H1 (cell line): ENCODE data around the gene EGFLAM. TPM values are rescaled to one million over a fixed set of nuclear protein-coding genes. Genes with fewer than 3 reads are reported as not detected.

Source experiments
- CTCF ChIA-PET: fragments of 300-600 bp; sonication (Branson Sonifier 250); formaldehyde crosslinking; loops from one replicate; lab custom pipeline; 2021; ENCODE audit not compliant: partially characterized antibody; lab: Charles Lee
- POLR2A ChIA-PET: fragments of 300-600 bp; sonication (Branson Sonifier 250); formaldehyde crosslinking; loops from one replicate; lab custom pipeline; 2021; ENCODE audit warnings: inconsistent platforms; ENCODE audit not compliant: partially characterized antibody; lab: Charles Lee
- DNase-seq, 2 experiments: peaks; one replicate each; pipeline versions ENCODE4 v3.0.0 to v3.0.0-alpha.2; 2010 to 2022; ENCODE audit warnings: low spot score in 2 of 2, low read depth in 1 of 2, mixed read lengths in 1 of 2
- FAIRE-seq: peaks from 2 replicates; lab custom pipeline; 2011; peaks lifted over from hg19 to GRCh38; lab: Jason Lieb, UNC
- H2AFZ ChIP-seq: 2 replicates; pipeline ENCODE4 v1.8.1; 2012; ENCODE audit warnings: low read length, inconsistent platforms
- H2AK5ac ChIP-seq: 2 replicates; pipeline ENCODE4 v1.6.1; 2013; ENCODE audit warnings: low read depth, low read length
- H2BK120ac ChIP-seq: replicated peaks from 2 replicates; pipeline ENCODE3; 2013; ENCODE audit warnings: low read depth, low read length, inconsistent platforms
- H2BK12ac ChIP-seq: 2 replicates; pipeline ENCODE4 v1.6.1; 2013; ENCODE audit warnings: low read depth, low read length
- H2BK15ac ChIP-seq: 2 replicates; pipeline ENCODE4 v1.6.1; 2013; ENCODE audit warnings: low read length
- H2BK20ac ChIP-seq: 2 replicates; pipeline ENCODE4 v1.6.1; 2013; ENCODE audit warnings: low read length
- H2BK5ac ChIP-seq: 2 replicates; pipeline ENCODE4 v1.6.1; 2013; ENCODE audit warnings: low read depth, low read length
- H3K14ac ChIP-seq: 2 replicates; pipeline ENCODE4 v1.6.1; 2013; ENCODE audit warnings: inconsistent platforms; ENCODE audit not compliant: insufficient read length
- H3K18ac ChIP-seq: 2 replicates; pipeline ENCODE4 v1.6.1; 2013; ENCODE audit warnings: low read length; ENCODE audit errors: extremely low read depth
- H3K23ac ChIP-seq: 2 replicates; pipeline ENCODE4 v1.6.1; 2013; ENCODE audit warnings: inconsistent platforms; ENCODE audit not compliant: insufficient read length
- H3K23me2 ChIP-seq: 2 replicates; pipeline ENCODE4 v1.6.1; 2013; ENCODE audit warnings: low read depth, low read length
- H3K27ac ChIP-seq: 2 replicates; pipeline ENCODE4 v1.6.1; 2011; ENCODE audit warnings: low read depth, low read length, inconsistent platforms
- H3K27me3 ChIP-seq, 4 experiments: replicated peaks in 1 of 4; 1 replicate in 1 of 4; 2 replicates in 3 of 4; pipeline versions ENCODE4 v1.6.1 to v1.8.1; 2011 to 2013; ENCODE audit warnings: low read length in 3 of 4, mild to moderate bottlenecking in 3 of 4, inconsistent platforms in 2 of 4, mixed read lengths in 2 of 4, moderate library complexity in 1 of 4; ENCODE audit not compliant: control insufficient read depth in 3 of 4, insufficient read depth in 3 of 4; ENCODE audit errors: extremely low read depth in 1 of 4
- H3K36me3 ChIP-seq, 4 experiments: 2 replicates each; pipeline versions ENCODE4 v1.6.1 to v1.8.1; 2011 to 2013; ENCODE audit warnings: mild to moderate bottlenecking in 4 of 4, low read length in 3 of 4, moderate library complexity in 2 of 4, control low read depth in 1 of 4, inconsistent platforms in 1 of 4; ENCODE audit not compliant: insufficient read depth in 4 of 4, control insufficient read depth in 2 of 4
- H3K4ac ChIP-seq: replicated peaks from 2 replicates; pipeline ENCODE3; 2013; ENCODE audit warnings: low read length, low read depth, mixed read lengths, inconsistent platforms; ENCODE audit not compliant: insufficient read length
- H3K4me1 ChIP-seq, 4 experiments: replicated peaks in 1 of 4; 1 replicate in 1 of 4; 2 replicates in 3 of 4; pipeline versions ENCODE4 v1.6.1 to v1.8.1; 2011 to 2013; ENCODE audit warnings: low read length in 3 of 4, inconsistent platforms in 2 of 4, mixed read lengths in 1 of 4; ENCODE audit not compliant: insufficient read depth in 4 of 4, control insufficient read depth in 3 of 4
- H3K4me2 ChIP-seq, 2 experiments: 2 replicates each; pipeline versions ENCODE4 v1.6.1 to v1.8.1; 2011 to 2013; ENCODE audit warnings: low read depth in 2 of 2, low read length in 2 of 2, control low read depth in 1 of 2, inconsistent platforms in 1 of 2, mild to moderate bottlenecking in 1 of 2; ENCODE audit not compliant: insufficient read depth in 1 of 2
- H3K4me3 ChIP-seq, 4 experiments: fragments of 200-600, 300-600 bp in 1 of 4; sonication (generic), shearing (Covaris generic), sonication (Bioruptor Twin) in 1 of 4; 2 replicates each; pipeline versions ENCODE4 v1.5.1 to v1.8.1; 2011 to 2016; ENCODE audit warnings: low read length in 4 of 4, low read depth in 3 of 4, control low read depth in 2 of 4, inconsistent platforms in 2 of 4, mild to moderate bottlenecking in 2 of 4, mixed read lengths in 1 of 4, moderate library complexity in 1 of 4; ENCODE audit not compliant: insufficient read depth in 2 of 4; ENCODE audit errors: extremely low read depth in 1 of 4
- H3K56ac ChIP-seq: replicated peaks from 2 replicates; pipeline ENCODE3; 2013; ENCODE audit warnings: low read depth, mild to moderate bottlenecking, mixed read lengths, low read length, inconsistent platforms; ENCODE audit not compliant: insufficient read length
- H3K79me1 ChIP-seq: 2 replicates; pipeline ENCODE4 v1.6.1; 2013; ENCODE audit warnings: low read depth, low read length, control low read depth
- H3K79me2 ChIP-seq, 2 experiments: 2 replicates each; pipeline versions ENCODE4 v1.6.1 to v1.8.1; 2012 to 2013; ENCODE audit warnings: low read length in 2 of 2, mild to moderate bottlenecking in 2 of 2, inconsistent platforms in 1 of 2; ENCODE audit not compliant: insufficient read depth in 2 of 2, control insufficient read depth in 1 of 2
- H3K9ac ChIP-seq, 4 experiments: replicated peaks in 1 of 4; 1 replicate in 1 of 4; 2 replicates in 3 of 4; pipeline versions ENCODE4 v1.6.1 to v1.8.1; 2011 to 2013; ENCODE audit warnings: low read depth in 3 of 4, low read length in 3 of 4, control low read depth in 2 of 4, mild to moderate bottlenecking in 2 of 4, moderate library complexity in 2 of 4, inconsistent platforms in 1 of 4; ENCODE audit errors: extremely low read depth in 1 of 4
- H3K9me3 ChIP-seq, 2 experiments: 2 replicates each; pipeline versions ENCODE4 v1.6.1 to v1.8.1; 2012 to 2013; ENCODE audit warnings: mild to moderate bottlenecking in 2 of 2, moderate library complexity in 2 of 2, control low read depth in 1 of 2, inconsistent platforms in 1 of 2, low read depth in 1 of 2, low read length in 1 of 2, mixed read lengths in 1 of 2; ENCODE audit not compliant: insufficient read depth in 2 of 2
- H4K20me1 ChIP-seq, 2 experiments: replicated peaks in 1 of 2; 2 replicates each; pipeline versions ENCODE3 to v1.8.1; 2011 to 2013; ENCODE audit warnings: inconsistent platforms in 2 of 2, low read length in 2 of 2, mild to moderate bottlenecking in 1 of 2; ENCODE audit not compliant: insufficient read depth in 2 of 2, control insufficient read depth in 1 of 2
- H4K5ac ChIP-seq: 2 replicates; pipeline ENCODE4 v1.6.1; 2013; ENCODE audit warnings: low read length, low read depth, mixed read lengths, inconsistent platforms; ENCODE audit not compliant: insufficient read length
- H4K8ac ChIP-seq: 2 replicates; pipeline ENCODE4 v1.8.0; 2013; ENCODE audit warnings: mild to moderate bottlenecking, moderate library complexity, low read length, inconsistent platforms; ENCODE audit not compliant: insufficient read depth; ENCODE audit errors: extremely low read depth
- H4K91ac ChIP-seq: replicated peaks from 2 replicates; pipeline ENCODE3; 2013; ENCODE audit warnings: low read length, mixed read lengths, inconsistent platforms; ENCODE audit not compliant: insufficient read length
- ASH2L ChIP-seq: fragments of 200-600, 300-600 bp; sonication (generic); IDR thresholded peaks from one replicate; pipeline ENCODE4 v1.7.1; 2017; ENCODE audit warnings: low read length
- BACH1 ChIP-seq: IDR thresholded peaks from 2 replicates; pipeline ENCODE4 v1.6.1; 2012; ENCODE audit warnings: low read length, improper control_type of control experiment
- BRCA1 ChIP-seq: IDR thresholded peaks from 2 replicates; pipeline ENCODE4 v1.6.1; 2012; ENCODE audit warnings: low read depth, low read length, improper control_type of control experiment
- CBX5 ChIP-seq: fragments of 300-800, 300-1000 bp; sonication (generic); IDR thresholded peaks from 2 replicates; pipeline ENCODE4 v1.7.1; 2016; ENCODE audit warnings: antibody characterized with exemption, low read length, low read depth
- PHF8 ChIP-seq: fragments of 200-600 bp; sonication (generic); conservative IDR thresholded peaks from 2 replicates; pipeline ENCODE4 v1.7.1; 2012; ENCODE audit warnings: low read depth, mild to moderate bottlenecking, inconsistent platforms, low read length, moderate library complexity
- POLR2AphosphoS5 ChIP-seq: IDR thresholded peaks from 2 replicates; pipeline ENCODE4 v1.6.1; 2011; ENCODE audit warnings: low read depth, low read length
- TAF7 ChIP-seq: optimal IDR thresholded peaks from 2 replicates; pipeline ENCODE3; 2011; ENCODE audit warnings: low read depth, mild to moderate bottlenecking, inconsistent platforms, low read length, moderate library complexity, borderline replicate concordance
- TBP ChIP-seq: IDR thresholded peaks from 2 replicates; pipeline ENCODE4 v1.6.1; 2011; ENCODE audit warnings: low read depth, low read length, improper control_type of control experiment
- USF2 ChIP-seq: IDR thresholded peaks from 2 replicates; pipeline ENCODE4 v1.6.1; 2011; ENCODE audit warnings: low read length, improper control_type of control experiment
- WGBS, 2 experiments: shearing (Covaris generic) in 1 of 2; methylation state at CpG; one replicate each; pipeline versions ENCODE4 v1.1.6 to v1.1.7; 2013 to 2015; ENCODE audit warnings: low lambda C conversion rate in 2 of 2, mixed read lengths in 2 of 2, inconsistent platforms in 1 of 2, low coverage in 1 of 2, missing lambda C conversion rate in 1 of 2; ENCODE audit not compliant: insufficient replicate concordance in 2 of 2, insufficient coverage in 1 of 2, insufficient read length in 1 of 2; ENCODE audit errors: extremely low coverage in 1 of 2, missing lambda C conversion rate in 1 of 2; 5-methylcytosine and 5-hydroxymethylcytosine counted together
- polyA plus RNA-seq, 7 experiments: library from polyadenylated mRNA; depleted of rRNA in 3 of 7; stranded (reverse) in 5 of 7; unstranded in 2 of 7; fragments of >200 nt in 5 of 7; fragments of 200-250 nt in 2 of 7; gene quantifications; 1 replicate in 5 of 7; 2 replicates in 1 of 7; 4 replicates in 1 of 7; pipeline versions ENCODE4 v1.2.1 to v1.2.3, GENCODE V29; 2011 to 2013; ENCODE audit warnings: missing spikeins in 2 of 7, mixed read lengths in 2 of 7
- total RNA-seq: library from RNA; stranded (reverse); fragmentation: NEBNext Ultra II Directional; extraction: Animal tissue kit (Norgen Biotek cat#: 25700); gene quantifications from 2 replicates; pipeline ENCODE4 v1.2.1, GENCODE V29; 2021
- TF ChIP-seq, protein P1 (sequence below): IDR thresholded peaks from 2 replicates; pipeline ENCODE4 v1.6.1; 2012; ENCODE audit warnings: inconsistent platforms
- TF ChIP-seq, protein P2 (sequence below), 3 experiments: IDR thresholded peaks; 1 replicate in 2 of 3; 2 replicates in 1 of 3; pipeline versions ENCODE4 v1.5.1 to v1.6.1; 2011; ENCODE audit warnings: low read length in 3 of 3, mild to moderate bottlenecking in 3 of 3, inconsistent platforms in 2 of 3, low read depth in 1 of 3, moderate library complexity in 1 of 3; ENCODE audit not compliant: insufficient read depth in 1 of 3; ENCODE audit errors: control extremely low read depth in 1 of 3

EGFLAM gene
- total and polyA plus RNA-seq, 2 of the 8 experiments (the other 6 are each of a cell fraction or from before 2014, with no cell fraction given) = 0.20 to 0.24 TPM

DNA sequence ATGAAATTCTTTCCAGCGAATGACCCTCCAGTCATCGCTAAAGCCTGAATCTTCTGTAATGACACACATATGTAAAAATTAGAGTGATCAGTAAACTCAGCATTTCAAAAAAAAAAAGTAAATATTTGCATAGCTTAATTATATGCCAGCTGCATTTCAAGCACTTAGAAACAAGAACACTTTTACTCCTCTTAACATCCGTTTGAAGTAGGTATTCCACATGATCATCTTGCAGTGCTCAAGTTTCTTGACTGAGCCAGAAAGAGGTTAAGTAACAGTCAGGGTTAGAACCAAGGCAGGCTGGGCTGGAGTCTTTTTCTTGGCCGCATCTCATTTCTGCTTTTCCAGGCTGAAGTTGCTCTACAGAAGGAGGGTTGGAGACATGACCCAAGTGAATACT is 27.6 kb downstream of the EGFLAM start:
- Histone ChIP-seq H3K79me2 (no peaks in the 10 kb centered on the region), H3K4me3 (no peak overlapping the region), H2AFZ (no peak overlapping the region), H4K5ac (no peak overlapping the region), H3K4ac (no peak overlapping the region), H3K23me2 (no peaks in the 10 kb centered on the region), H4K91ac (no peak overlapping the region), H3K9me3 (no peaks in the 10 kb centered on the region; a peak in 1 of 4 replicates), H2BK5ac (no peak overlapping the region), H3K14ac (no peak overlapping the region), H3K18ac (no peak overlapping the region), H3K36me3 (no peaks in the 10 kb centered on the region), H3K4me1 (no peaks in the 10 kb centered on the region), H3K23ac (no peak overlapping the region), H3K27me3 (no peaks in the 10 kb centered on the region), H4K8ac (no peak overlapping the region), H4K20me1 (no peaks in the 10 kb centered on the region), H3K79me1 (no peaks in the 10 kb centered on the region), H3K4me2 (no peak overlapping the region), H3K27ac (no peak overlapping the region), H2BK20ac (no peak overlapping the region), H3K56ac (no peak overlapping the region), H2AK5ac (no peak overlapping the region), H2BK120ac (no peak overlapping the region), H2BK15ac (no peak overlapping the region), H2BK12ac (no peak overlapping the region), H3K9ac (no peak overlapping the region)
- 86% methylated on average over 4 of the region's 4 CpGs; no CpG with 5 or more reads in 1 of the 2 experiments for WGBS, 2 experiments
- CTCF ChIA-PET = interaction anchor here (1.0 to 1.3 kb wide), 2 partner anchors 20 to 76 kb away, joined by 3 to 4 read pairs; no protein-coding TSS in a partner anchor
- FAIRE-seq (no peak), DNase-seq (no peak)
- POLR2A ChIA-PET = no interaction called here
- TF ChIP-seq TAF7 (no peak), BACH1 (no peak), CBX5 (no peak), PHF8 (no peak), USF2 (no peak), TBP (no peak), ASH2L (no peak), BRCA1 (no peak), POLR2AphosphoS5 (no peak)
- TF ChIP-seq, protein P1, sequence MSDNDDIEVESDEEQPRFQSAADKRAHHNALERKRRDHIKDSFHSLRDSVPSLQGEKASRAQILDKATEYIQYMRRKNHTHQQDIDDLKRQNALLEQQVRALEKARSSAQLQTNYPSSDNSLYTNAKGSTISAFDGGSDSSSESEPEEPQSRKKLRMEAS = no peak
- TF ChIP-seq, protein P2, sequence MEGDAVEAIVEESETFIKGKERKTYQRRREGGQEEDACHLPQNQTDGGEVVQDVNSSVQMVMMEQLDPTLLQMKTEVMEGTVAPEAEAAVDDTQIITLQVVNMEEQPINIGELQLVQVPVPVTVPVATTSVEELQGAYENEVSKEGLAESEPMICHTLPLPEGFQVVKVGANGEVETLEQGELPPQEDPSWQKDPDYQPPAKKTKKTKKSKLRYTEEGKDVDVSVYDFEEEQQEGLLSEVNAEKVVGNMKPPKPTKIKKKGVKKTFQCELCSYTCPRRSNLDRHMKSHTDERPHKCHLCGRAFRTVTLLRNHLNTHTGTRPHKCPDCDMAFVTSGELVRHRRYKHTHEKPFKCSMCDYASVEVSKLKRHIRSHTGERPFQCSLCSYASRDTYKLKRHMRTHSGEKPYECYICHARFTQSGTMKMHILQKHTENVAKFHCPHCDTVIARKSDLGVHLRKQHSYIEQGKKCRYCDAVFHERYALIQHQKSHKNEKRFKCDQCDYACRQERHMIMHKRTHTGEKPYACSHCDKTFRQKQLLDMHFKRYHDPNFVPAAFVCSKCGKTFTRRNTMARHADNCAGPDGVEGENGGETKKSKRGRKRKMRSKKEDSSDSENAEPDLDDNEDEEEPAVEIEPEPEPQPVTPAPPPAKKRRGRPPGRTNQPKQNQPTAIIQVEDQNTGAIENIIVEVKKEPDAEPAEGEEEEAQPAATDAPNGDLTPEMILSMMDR (IDR thresholded peaks at IDR 0.05; ENCODE audit: control extremely low read depth in 1 of 3, insufficient read depth in 1 of 3, low read depth in 1 of 3, low read length in 3 of 3) = no peak
